Adrenal gland (tissue), 12 donors: ENCODE data around the gene ZBTB42. TPM values are rescaled to one million over a fixed set of nuclear protein-coding genes. Genes with fewer than 3 reads are reported as not detected.

Experiments
- DNase-seq, 7 donors: peaks; one replicate each; pipeline ENCODE4 v3.0.0-alpha.2; 2019 to 2020
- H3K27ac ChIP-seq, 5 donors: fragments of 200-600 bp; sonication (generic) in 4 of 5; 1 replicate in 3 of 5; 2 replicates in 2 of 5; pipeline versions ENCODE4 v1.5.1 to v1.8.0; 2016 to 2020; ENCODE audit warnings: mild to moderate bottlenecking in 1 of 5
- H3K27me3 ChIP-seq: fragments of 200-600 bp; 2 replicates; pipeline ENCODE4 v1.8.0; 2021
- H3K36me3 ChIP-seq, 2 donors: fragments of 200-600 bp; replicated peaks in 1 of 2; 1 replicate in 1 of 2; 2 replicates in 1 of 2; pipeline versions ENCODE4 v1.5.1 to v1.8.0; 2018 to 2022
- H3K4me1 ChIP-seq, 2 donors: fragments of 200-600 bp; replicated peaks in 1 of 2; 1 replicate in 1 of 2; 2 replicates in 1 of 2; pipeline versions ENCODE4 v1.5.1 to v1.8.0; 2018 to 2021
- H3K4me3 ChIP-seq, 4 donors: fragments of 200-600 bp; sonication (generic) in 3 of 4; one replicate each; pipeline ENCODE4 v1.5.1; 2016 to 2018
- H3K9me3 ChIP-seq, 3 donors: fragments of 200-600 bp; sonication (generic) in 1 of 3; replicated peaks in 1 of 3; 1 replicate in 2 of 3; 2 replicates in 1 of 3; pipeline versions ENCODE4 v1.5.1 to v1.8.0; 2016 to 2021
- CTCF ChIP-seq, 6 experiments: fragments of 450-650 bp in 4 of 6; fragments of 200-600 bp in 2 of 6; sonication (generic) in 1 of 6; IDR thresholded peaks; 1 replicate in 5 of 6; 2 replicates in 1 of 6; pipeline versions ENCODE4 v1.5.1 to v1.8.0; 2016 to 2021; ENCODE audit warnings: antibody characterized with exemption in 6 of 6, mild to moderate bottlenecking in 2 of 6, moderate library complexity in 1 of 6
- POLR2A ChIP-seq, 2 donors: fragments of 450-650 bp; IDR thresholded peaks; one replicate each; pipeline ENCODE4 v1.6.1; 2017; ENCODE audit warnings: antibody characterized with exemption in 2 of 2, mild to moderate bottlenecking in 2 of 2, moderate library complexity in 1 of 2
- WGBS, 4 donors: extraction: QIAGEN DNeasy Blood & Tissue Kit in 2 of 4; methylation state at CpG; one replicate each; pipeline versions ENCODE4 v1.1.5 to v1.1.7; 2013 to 2017; 5-methylcytosine and 5-hydroxymethylcytosine counted together
- intact Hi-C, 2 donors: fragments of 100-400 bp; cut with DNase I; formaldehyde crosslinking; loops; one replicate each; pipeline versions ENCODE4 v1.14.1 to v1.15.0; 2022 to 2023
- polyA plus RNA-seq, 3 donors: library from polyadenylated mRNA; stranded (reverse); fragments of 200-250 nt in 2 of 3; fragments of 350-450 nt in 1 of 3; fragmentation: Illumina TruSeq in 1 of 3; extraction: RNeasy Lipid Tissue Mini Kit (QIAGEN cat#74804) in 1 of 3; gene quantifications; one replicate each; pipeline ENCODE4 v1.2.3, GENCODE V29; 2013 to 2014
- total RNA-seq, 9 donors: library from RNA; depleted of rRNA in 4 of 9; stranded (reverse); fragments of >200 nt in 4 of 9; fragments of 120-200 nt in 1 of 9; fragmentation: NEBNext Ultra II Directional in 1 of 9; extraction: Animal tissue kit (Norgen Biotek cat#: 25700) in 1 of 9; gene quantifications; one replicate each; pipeline versions ENCODE4 v1.1.0 to v1.2.4, GENCODE V29; 2013 to 2023
- donor health status: healthy with polysubstance abuse.
- donor health status: Bipolar disorder and iron deficiency.
- donor health status: DM: yes; HTN: yes; CAD: no.
- donor health status: DM: no; HTN: no; CAD: no.
- donor health status: DM: no; HTN: no; CAD: no.
- donor health status: DM: yes; HTN: yes; CAD: no.

Gene ZBTB42
- total and polyA plus RNA-seq, 12 donors: 0.61 to 13.9 (median 5.4) TPM

- peaks cover 16 to 20% of the 10 kb centered on the region in 2 donors for H3K4me1 ChIP-seq
- peak in 1 of 7 donors; percentile 4 for DNase-seq
- no peak for TF ChIP-seq POLR2A (IDR thresholded peaks at IDR 0.05)
- TF ChIP-seq CTCF (IDR thresholded peaks at IDR 0.05): no peak
- no peak overlapping the region for H3K27ac ChIP-seq
- 83 to 91% (median 90%) methylated on average over 8 to 19 of the region's 19 CpGs for WGBS, 4 donors
- H3K27me3 ChIP-seq: no peaks in the 10 kb centered on the region
- no peaks in the 10 kb centered on the region for H3K9me3 ChIP-seq
- intact Hi-C loops: no loop called here
- H3K36me3 ChIP-seq: no peaks in the 10 kb centered on the region
- H3K4me3 ChIP-seq: no peak overlapping the region
Observed at GRCh38 chr14:104803280-104803911, 2.5 kb downstream of the ZBTB42 start.

GRCh38 chr14:104803912-104804410 is 3.1 kb downstream of the ZBTB42 start:
- Histone ChIP-seq H3K4me3 (no peak overlapping the region), H3K27me3 (no peaks in the 10 kb centered on the region), H3K36me3 (no peaks in the 10 kb centered on the region), H3K9me3 (no peaks in the 10 kb centered on the region), H3K27ac (no peak overlapping the region), H3K4me1 (peaks cover 16 to 20% of the 10 kb centered on the region in 2 donors)
- intact Hi-C loops: no loop called here
- TF ChIP-seq POLR2A (IDR thresholded peaks at IDR 0.05) (no peak), CTCF (IDR thresholded peaks at IDR 0.05) (no peak)
- 86 to 90% (median 89%) methylated on average over 8 to 15 of the region's 15 CpGs for WGBS, 4 donors
- DNase-seq: peak in 1 of 7 donors; percentile 8

GRCh38 chr14:104804481-104805325 is 3.8 kb downstream of the ZBTB42 start:
- H3K27me3 ChIP-seq: no peaks in the 10 kb centered on the region
- 89 to 93% (median 90%) methylated on average over 8 to 18 of the region's 18 CpGs for WGBS, 4 donors
- no peaks in the 10 kb centered on the region for H3K9me3 ChIP-seq
- peaks cover 11 to 16% of the 10 kb centered on the region in 2 donors for H3K4me1 ChIP-seq
- H3K27ac ChIP-seq: no peak overlapping the region
- TF ChIP-seq CTCF (IDR thresholded peaks at IDR 0.05): no peak
- TF ChIP-seq POLR2A (IDR thresholded peaks at IDR 0.05): no peak
- intact Hi-C loops: no loop called here
- no peak for DNase-seq
- no peak overlapping the region for H3K4me3 ChIP-seq
- no peaks in the 10 kb centered on the region for H3K36me3 ChIP-seq

- no peak for TF ChIP-seq CTCF (IDR thresholded peaks at IDR 0.05)
- TF ChIP-seq POLR2A (IDR thresholded peaks at IDR 0.05): no peak
- H3K27ac ChIP-seq: no peak overlapping the region
- WGBS, 4 donors: 44 to 57% (median 52%) methylated on average over 2 to 3 of the region's 3 CpGs
- no peaks in the 10 kb centered on the region for H3K27me3 ChIP-seq
- no peaks in the 10 kb centered on the region for H3K9me3 ChIP-seq
- H3K4me3 ChIP-seq: no peak overlapping the region
- DNase-seq: peak in 3 of 7 donors; percentile 31 to 70 (median 34)
- no peaks in the 10 kb centered on the region for H3K36me3 ChIP-seq
- H3K4me1 ChIP-seq: peaks cover 8 to 12% of the 10 kb centered on the region in 2 donors
- intact Hi-C loops: no loop called here
Observed at GRCh38 chr14:104805326-104805678, 4.4 kb downstream of the ZBTB42 start.
